BE2C (cell line): Measurements from ENCODE around the gene PDGFRB.

Experiments used
- DNase-seq: peaks from one replicate; pipeline ENCODE4 v3.0.0-alpha.2; 2020
- H3K27me3 ChIP-seq: fragments of 250-450 bp; sonication (Bioruptor Pico); 2 replicates; pipeline ENCODE4 v1.5.1; 2020; ENCODE audit warnings: mild to moderate bottlenecking
- H3K36me3 ChIP-seq: fragments of 250-450 bp; sonication (Bioruptor Pico); 2 replicates; pipeline ENCODE4 v1.5.1; 2020; ENCODE audit warnings: mild to moderate bottlenecking
- H3K4me1 ChIP-seq: fragments of 250-450 bp; sonication (Bioruptor Pico); 2 replicates; pipeline ENCODE4 v1.5.1; 2020
- H3K4me3 ChIP-seq: 2 replicates; pipeline ENCODE4 v1.5.1; 2011; ENCODE audit warnings: low read depth, low read length
- H3K9me3 ChIP-seq: fragments of 250-450 bp; sonication (Bioruptor Pico); 2 replicates; pipeline ENCODE4 v1.5.1; 2020
- CTCF ChIP-seq: IDR thresholded peaks from 2 replicates; pipeline ENCODE4 v1.5.1; 2012; ENCODE audit warnings: mild to moderate bottlenecking, low read depth, low read length

Gene PDGFRB

GRCh38 chr5:150125334-150125733, 30.3 kb downstream of the PDGFRB start:
- H3K4me3 ChIP-seq, result no peak overlapping the region
- no peak for DNase-seq
- no peaks in the 10 kb centered on the region for H3K4me1 ChIP-seq
- H3K27me3 ChIP-seq, result no peaks in the 10 kb centered on the region
- no peak for TF ChIP-seq CTCF
- peaks cover 21% of the 10 kb centered on the region for H3K36me3 ChIP-seq
- H3K9me3 ChIP-seq, result no peaks in the 10 kb centered on the region

- Histone ChIP-seq H3K4me1 (no peaks in the 10 kb centered on the region), H3K27me3 (no peaks in the 10 kb centered on the region), H3K4me3 (no peak overlapping the region), H3K36me3 (peaks cover 20% of the 10 kb centered on the region), H3K9me3 (no peaks in the 10 kb centered on the region)
- TF ChIP-seq CTCF, result no peak
- DNase-seq, result no peak
Measured at GRCh38 chr5:150124596-150124995, 31.0 kb downstream of the PDGFRB start.

GRCh38 chr5:150124111-150124557, 31.5 kb downstream of the PDGFRB start:
- Histone ChIP-seq H3K27me3 (no peaks in the 10 kb centered on the region), H3K4me1 (no peaks in the 10 kb centered on the region), H3K9me3 (no peaks in the 10 kb centered on the region), H3K4me3 (no peak overlapping the region), H3K36me3 (peaks cover 15% of the 10 kb centered on the region)
- no peak for DNase-seq
- TF ChIP-seq CTCF, result no peak

- no peaks in the 10 kb centered on the region for H3K4me1 ChIP-seq
- H3K36me3 ChIP-seq, result peaks cover 12% of the 10 kb centered on the region
Measured at GRCh38 chr5:150123542-150123941, 32.1 kb downstream of the PDGFRB start.

GRCh38 chr5:150122536-150123481, 32.8 kb downstream of the PDGFRB start:
- H3K4me1 ChIP-seq, result no peaks in the 10 kb centered on the region
- no peaks in the 10 kb centered on the region for H3K27me3 ChIP-seq
- peaks cover 12% of the 10 kb centered on the region for H3K36me3 ChIP-seq
- H3K9me3 ChIP-seq, result no peaks in the 10 kb centered on the region
- H3K4me3 ChIP-seq, result no peak overlapping the region
- no peak for DNase-seq
- no peak for TF ChIP-seq CTCF

More at GRCh38 chr5:150123542-150123941, 32.1 kb downstream of the PDGFRB start:
- no peak for DNase-seq
- Histone ChIP-seq H3K4me3 (no peak overlapping the region), H3K27me3 (no peaks in the 10 kb centered on the region), H3K9me3 (no peaks in the 10 kb centered on the region)
- TF ChIP-seq CTCF, result no peak

GRCh38 chr5:150122158-150122510, 33.5 kb downstream of the PDGFRB start:
- H3K36me3 ChIP-seq, result peaks cover 12% of the 10 kb centered on the region
- TF ChIP-seq CTCF, result no peak
- no peaks in the 10 kb centered on the region for H3K4me1 ChIP-seq
- no peaks in the 10 kb centered on the region for H3K27me3 ChIP-seq
- no peak for DNase-seq
- H3K9me3 ChIP-seq, result no peaks in the 10 kb centered on the region
- no peak overlapping the region for H3K4me3 ChIP-seq
